HUES64 (cell line): Measurements from ENCODE around the gene LEF1.
"Not testable (repeated sequence)": the region's sequence is repeated elsewhere in the genome, so short reads cannot be mapped to it uniquely, and the experiment has no call there.

Experiments
- H3K27ac ChIP-seq: 2 replicates; pipeline ENCODE4 v1.7.0; 2013; ENCODE audit warnings: low read depth, low read length, inconsistent platforms
- H3K27me3 ChIP-seq: 2 replicates; pipeline ENCODE4 v1.6.1; 2013; ENCODE audit warnings: mild to moderate bottlenecking, low read length; ENCODE audit not compliant: insufficient read depth
- H3K36me3 ChIP-seq: 2 replicates; pipeline ENCODE4 v1.6.1; 2013; ENCODE audit warnings: mild to moderate bottlenecking, low read length; ENCODE audit not compliant: insufficient read depth
- H3K4me1 ChIP-seq: 2 replicates; pipeline ENCODE4 v1.6.1; 2013; ENCODE audit warnings: mild to moderate bottlenecking, low read length, moderate library complexity; ENCODE audit not compliant: insufficient read depth
- H3K4me3 ChIP-seq: 2 replicates; pipeline ENCODE4 v1.5.1; 2013; ENCODE audit warnings: mild to moderate bottlenecking, low read length, moderate library complexity
- H3K9ac ChIP-seq: 2 replicates; pipeline ENCODE4 v1.6.1; 2013; ENCODE audit warnings: mild to moderate bottlenecking, low read depth, low read length
- H3K9me3 ChIP-seq: 2 replicates; pipeline ENCODE4 v1.6.1; 2013; ENCODE audit warnings: low read depth, low read length; ENCODE audit not compliant: insufficient read depth
- WGBS: fragments of 150-250, 120-280 bp; methylation state at CpG from one replicate; pipeline ENCODE4 v1.1.7; 2013; ENCODE audit warnings: missing lambda C conversion rate; 5-methylcytosine and 5-hydroxymethylcytosine counted together

Gene LEF1

DNA sequence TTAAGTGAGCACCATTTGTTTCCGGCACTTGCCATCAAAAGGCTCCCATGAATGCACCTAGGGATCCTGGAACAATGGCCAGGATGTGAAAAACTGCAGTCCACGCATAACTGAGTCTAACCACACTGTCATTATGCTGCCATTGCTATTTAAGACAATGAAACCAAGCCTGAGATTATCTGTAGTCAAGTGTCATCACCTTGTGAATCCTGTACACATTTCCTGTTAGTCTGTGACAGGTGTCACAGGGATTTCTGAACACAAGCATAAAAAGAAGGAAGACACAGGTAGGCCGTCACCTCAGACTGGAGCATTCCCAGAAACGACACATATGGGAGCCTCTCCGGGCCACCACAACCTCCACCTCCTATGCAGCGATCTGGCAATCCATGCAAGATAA lies 112.3 kb downstream of the LEF1 start:
- Histone ChIP-seq H3K9me3 (no peaks in the 10 kb centered on the region), H3K27me3 (no peaks in the 10 kb centered on the region), H3K36me3 (no peaks in the 10 kb centered on the region; the same call in 1 of the 2 replicates), H3K27ac (no peak overlapping the region), H3K4me3 (no peak overlapping the region), H3K4me1 (no peaks in the 10 kb centered on the region), H3K9ac (no peak overlapping the region)
- WGBS = 78% methylated on average over 6 of the region's 6 CpGs

DNA sequence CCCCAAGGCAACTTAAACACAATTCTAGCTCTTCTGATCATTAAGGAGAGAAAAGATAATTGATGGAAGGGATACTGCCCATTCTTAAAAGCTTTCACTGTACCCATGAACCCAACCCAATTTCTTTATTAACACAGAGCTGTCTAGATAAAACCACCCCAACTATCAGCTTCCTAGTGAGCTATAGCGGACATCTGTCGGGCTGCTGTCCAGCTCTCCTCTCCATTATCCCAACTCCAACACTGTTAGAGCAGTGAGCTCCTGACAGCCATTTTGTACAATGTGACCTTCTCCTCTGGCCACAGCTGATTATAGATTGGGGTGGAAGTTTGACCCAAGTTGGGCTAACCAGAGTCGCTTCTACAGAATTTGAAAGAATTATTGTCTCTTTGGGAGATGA lies 112.9 kb downstream of the LEF1 start:
- 91% methylated on average over 3 of the region's 3 CpGs for WGBS
- no peaks in the 10 kb centered on the region; the same call in 1 of the 2 replicates for H3K36me3 ChIP-seq
- no peaks in the 10 kb centered on the region for H3K27me3 ChIP-seq
- H3K27ac ChIP-seq = no peak overlapping the region
- H3K9ac ChIP-seq = no peak overlapping the region
- no peaks in the 10 kb centered on the region for H3K9me3 ChIP-seq
- H3K4me3 ChIP-seq = no peak overlapping the region
- no peaks in the 10 kb centered on the region for H3K4me1 ChIP-seq

DNA sequence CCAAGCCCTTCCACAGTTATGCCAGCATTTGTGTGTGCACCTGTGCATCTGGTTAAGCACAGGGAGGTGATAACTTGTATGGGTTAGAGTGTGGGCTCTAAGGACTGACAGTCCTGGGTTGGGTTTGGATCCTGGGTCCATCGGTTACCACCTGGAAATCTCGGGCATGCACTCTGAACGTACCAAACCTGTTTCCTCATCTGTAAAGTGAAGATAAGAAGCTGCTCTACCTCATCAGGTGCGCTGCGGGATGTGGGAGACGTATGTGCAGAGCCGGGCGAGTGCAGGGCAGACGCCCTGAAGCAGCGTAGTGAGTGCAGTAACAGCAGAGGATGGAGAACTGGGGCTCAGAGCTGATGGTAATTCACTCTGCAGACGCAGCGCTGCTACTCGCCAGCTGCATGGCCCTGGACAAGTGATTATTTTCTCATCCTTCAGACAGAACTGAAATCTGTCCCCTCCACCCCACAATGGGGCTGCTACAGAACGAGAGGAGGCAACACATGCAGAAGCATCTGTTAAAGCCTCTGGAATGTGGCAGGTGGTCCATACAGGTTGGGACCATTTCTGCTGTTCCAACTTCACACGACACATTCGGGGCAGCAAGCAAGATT lies 114.6 kb downstream of the LEF1 start:
- 95% methylated on average over 16 of the region's 16 CpGs for WGBS
- Histone ChIP-seq H3K27me3 (no peaks in the 10 kb centered on the region; the same call in 1 of the 2 replicates), H3K36me3 (no peaks in the 10 kb centered on the region; the same call in 1 of the 2 replicates), H3K27ac (no peak overlapping the region), H3K9me3 (no peaks in the 10 kb centered on the region), H3K9ac (no peak overlapping the region), H3K4me1 (no peaks in the 10 kb centered on the region), H3K4me3 (no peak overlapping the region)

DNA sequence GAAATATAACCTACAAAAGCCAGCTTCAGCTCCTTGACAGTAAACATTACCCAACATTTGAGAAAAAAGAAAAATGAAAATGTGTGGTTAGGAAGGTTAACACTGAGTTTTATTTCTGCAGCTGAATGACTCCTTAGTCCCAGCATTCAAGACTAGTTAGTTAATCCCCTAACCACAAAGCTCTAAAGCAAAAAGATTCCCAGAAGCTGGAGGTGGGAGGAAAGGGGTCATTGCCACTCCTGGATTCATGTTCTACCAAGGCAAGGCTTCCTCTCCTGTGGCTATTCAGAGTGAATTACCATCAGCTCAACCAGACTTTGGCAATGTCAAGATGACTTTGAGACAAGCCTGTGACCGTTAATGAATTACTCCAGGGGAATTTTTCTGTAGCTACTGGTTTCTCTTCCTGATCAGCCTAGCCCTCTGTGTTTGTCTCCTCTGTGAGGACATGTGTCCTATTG lies 115.5 kb downstream of the LEF1 start:
- H3K9ac ChIP-seq = no peak overlapping the region
- H3K9me3 ChIP-seq = no peaks in the 10 kb centered on the region
- H3K4me1 ChIP-seq = no peaks in the 10 kb centered on the region
- H3K27me3 ChIP-seq = no peaks in the 10 kb centered on the region; the same call in 1 of the 2 replicates
- peaks cover 1% of the 10 kb centered on the region; the same call in 1 of the 2 replicates for H3K36me3 ChIP-seq
- H3K4me3 ChIP-seq = no peak overlapping the region
- no peak overlapping the region for H3K27ac ChIP-seq
- WGBS = 89% methylated on average over 1 of the region's 1 CpG

DNA sequence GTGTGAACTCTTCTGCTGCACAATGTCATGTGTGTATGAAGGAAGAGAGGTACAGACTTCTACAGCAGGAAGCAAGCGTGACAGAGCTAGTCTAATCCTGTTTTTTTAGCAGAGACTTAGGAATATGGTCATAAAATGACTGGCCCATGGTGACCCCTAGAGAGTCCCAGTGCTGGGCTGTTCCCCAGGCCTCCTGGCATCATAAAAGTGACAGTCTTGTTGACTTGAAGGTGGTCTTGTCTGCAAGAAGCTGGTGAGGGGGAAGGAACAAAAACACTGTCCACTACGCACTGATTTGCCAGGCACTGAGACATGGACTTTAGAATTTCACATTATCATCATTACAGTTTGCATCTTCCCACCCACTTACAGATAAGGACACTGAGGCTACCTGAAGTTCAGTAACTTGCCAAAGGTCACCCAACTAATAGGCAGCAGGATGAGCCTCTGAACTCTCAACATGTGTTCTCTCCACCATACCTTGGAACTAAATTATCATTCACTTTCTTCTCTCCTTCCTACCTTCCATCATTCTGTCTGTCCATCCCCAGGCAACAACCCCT lies 116.1 kb downstream of the LEF1 start:
- 96% methylated on average over 2 of the region's 2 CpGs for WGBS
- Histone ChIP-seq H3K4me1 (no peaks in the 10 kb centered on the region), H3K27ac (no peak overlapping the region), H3K27me3 (no peaks in the 10 kb centered on the region; the same call in 1 of the 2 replicates), H3K36me3 (peaks cover 3% of the 10 kb centered on the region; the same call in 1 of the 2 replicates), H3K9ac (no peak overlapping the region), H3K9me3 (no peaks in the 10 kb centered on the region), H3K4me3 (no peak overlapping the region)

DNA sequence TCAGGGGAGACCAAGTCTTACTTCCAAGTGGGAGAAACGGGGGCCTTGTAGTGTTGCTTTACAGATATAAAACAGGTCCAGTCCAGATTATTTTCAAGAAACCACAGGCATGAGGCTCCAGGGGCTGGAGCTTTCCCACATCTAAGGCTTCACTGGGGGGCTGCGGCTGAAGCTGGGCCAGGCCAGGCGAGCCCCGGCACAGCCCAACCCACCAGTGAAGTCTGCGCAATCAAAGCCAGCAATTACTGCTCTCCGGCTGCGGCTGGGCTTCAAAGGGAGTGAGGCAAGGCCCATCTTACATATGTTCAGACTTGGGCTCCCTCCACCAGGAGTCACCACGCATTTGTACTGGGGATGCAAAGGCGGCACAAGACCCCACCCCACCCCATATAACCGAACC lies 117.4 kb downstream of the LEF1 start:
- 95% methylated on average over 10 of the region's 10 CpGs for WGBS
- no peaks in the 10 kb centered on the region; the same call in 1 of the 2 replicates for H3K27me3 ChIP-seq
- no peaks in the 10 kb centered on the region for H3K4me1 ChIP-seq
- H3K36me3 ChIP-seq = peaks cover 3% of the 10 kb centered on the region; the same call in 1 of the 2 replicates
- H3K9ac ChIP-seq = no peak overlapping the region
- no peak overlapping the region for H3K27ac ChIP-seq
- no peaks in the 10 kb centered on the region for H3K9me3 ChIP-seq
- no peak overlapping the region for H3K4me3 ChIP-seq

DNA sequence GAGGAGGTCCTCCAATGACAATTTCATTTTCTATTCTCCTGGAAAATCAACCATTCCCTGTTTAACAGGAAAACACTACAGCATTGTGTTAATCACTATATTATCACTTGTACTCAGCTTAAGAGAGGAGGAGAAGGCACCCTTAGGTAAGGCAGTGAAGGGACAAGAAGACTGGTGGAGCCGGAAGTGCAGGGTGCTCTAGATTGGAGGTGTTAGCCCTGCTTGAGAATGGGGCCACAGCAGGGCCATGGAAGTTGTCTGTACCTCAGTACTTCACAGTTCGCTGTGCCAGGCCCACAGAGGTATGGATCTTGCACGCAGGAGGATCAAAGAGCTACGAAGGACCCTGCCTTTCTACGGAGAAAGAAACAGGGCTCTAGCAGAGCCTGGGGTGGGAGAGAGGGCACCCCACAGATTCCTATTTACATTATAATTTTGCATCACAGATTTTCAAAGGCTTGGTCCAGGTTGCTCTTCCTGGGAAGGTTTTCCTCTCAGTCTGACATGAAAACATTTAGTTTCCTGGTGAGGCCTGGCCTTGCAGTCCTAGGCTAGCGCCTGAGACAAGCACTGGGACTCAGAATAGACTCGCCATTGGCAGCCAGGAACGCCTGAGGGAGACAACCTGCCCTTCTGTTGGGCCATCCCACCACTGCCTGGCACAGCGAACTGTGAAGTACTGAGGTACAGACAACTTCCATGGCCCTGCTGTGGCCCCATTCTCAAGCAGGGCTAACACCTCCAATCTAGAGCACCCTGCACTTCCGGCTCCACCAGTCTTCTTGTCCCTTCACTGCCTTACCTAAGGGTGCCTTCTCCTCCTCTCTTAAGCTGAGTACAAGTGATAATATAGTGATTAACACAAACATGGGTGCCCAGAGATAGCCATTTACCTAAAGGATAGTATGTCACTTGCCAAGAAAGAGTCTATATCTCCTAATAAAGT lies 118.3 kb downstream of the LEF1 start:
- not testable (repeated sequence) for H3K4me1 ChIP-seq, H3K9ac ChIP-seq, H3K36me3 ChIP-seq, H3K27ac ChIP-seq, H3K9me3 ChIP-seq, H3K27me3 ChIP-seq, H3K4me3 ChIP-seq
- WGBS = 55% methylated on average over 8 of the region's 10 CpGs

DNA sequence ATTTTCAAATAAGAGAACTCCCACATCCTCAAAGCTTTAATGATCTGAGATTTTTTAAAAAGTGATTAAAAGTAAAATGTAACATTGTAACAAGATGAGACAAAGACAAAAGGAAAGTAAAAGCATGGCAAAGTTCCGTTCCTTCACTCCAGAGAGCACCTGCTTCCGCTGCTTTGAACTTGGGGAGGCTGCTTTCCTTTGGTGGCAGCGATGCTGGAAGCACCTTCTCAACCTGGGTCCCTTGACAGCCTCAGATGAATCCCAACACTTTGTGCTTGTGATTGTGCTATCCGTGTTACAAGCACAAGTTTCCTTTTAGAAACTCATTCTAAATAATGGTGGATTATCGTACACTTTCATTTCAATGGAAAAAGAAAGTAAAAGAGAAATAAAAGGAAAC lies 119.3 kb downstream of the LEF1 start:
- Histone ChIP-seq H3K9me3 (no peaks in the 10 kb centered on the region), H3K4me3 (no peak overlapping the region), H3K36me3 (peaks cover 3% of the 10 kb centered on the region; the same call in 1 of the 2 replicates), H3K9ac (no peak overlapping the region), H3K27ac (no peak overlapping the region), H3K4me1 (no peaks in the 10 kb centered on the region), H3K27me3 (no peaks in the 10 kb centered on the region; the same call in 1 of the 2 replicates)
- WGBS = 96% methylated on average over 4 of the region's 5 CpGs

DNA sequence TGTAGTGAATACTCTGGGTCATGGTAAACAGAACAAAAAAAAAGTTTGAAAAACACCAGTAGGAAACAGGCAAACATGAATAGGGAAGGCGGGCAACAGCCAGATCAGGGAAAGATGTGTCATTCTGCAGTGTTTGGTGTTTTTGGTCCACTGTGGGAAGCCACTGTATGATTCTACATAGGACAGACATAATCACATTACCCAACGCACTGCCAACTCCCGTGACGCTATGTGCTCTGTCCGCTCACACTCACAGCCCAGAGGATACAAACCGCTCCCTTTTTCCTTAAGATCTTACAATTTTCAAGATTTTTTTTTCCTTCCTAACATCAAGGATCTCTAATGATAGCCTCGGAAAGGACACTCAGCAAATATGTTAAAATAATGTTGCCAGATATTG lies 119.7 kb downstream of the LEF1 start:
- Histone ChIP-seq H3K4me3 (no peak overlapping the region), H3K9ac (no peak overlapping the region), H3K36me3 (peaks cover 3% of the 10 kb centered on the region; the same call in 1 of the 2 replicates), H3K9me3 (no peaks in the 10 kb centered on the region), H3K4me1 (no peaks in the 10 kb centered on the region), H3K27ac (no peak overlapping the region), H3K27me3 (no peaks in the 10 kb centered on the region; the same call in 1 of the 2 replicates)
- WGBS = 97% methylated on average over 6 of the region's 7 CpGs

DNA sequence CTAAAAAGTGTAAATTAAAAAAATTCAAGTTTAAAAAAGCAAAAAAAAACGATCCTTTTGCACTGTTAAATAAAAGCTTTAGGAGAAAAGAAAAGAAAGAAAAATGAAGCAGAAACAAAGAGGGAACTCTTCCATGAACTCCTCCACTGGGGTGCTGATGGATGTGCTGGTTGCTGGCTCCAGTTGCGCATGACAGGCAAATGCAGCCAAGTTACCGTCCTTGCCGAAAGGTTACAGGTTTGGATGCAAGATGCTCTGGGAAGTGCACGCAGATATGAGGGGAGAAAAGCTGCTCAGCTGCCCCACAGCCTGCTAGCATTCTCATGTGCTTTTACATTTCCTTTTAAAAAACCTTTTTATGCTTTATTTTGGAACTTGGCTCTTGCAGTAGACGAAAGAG lies 120.6 kb downstream of the LEF1 start:
- H3K36me3 ChIP-seq = peaks cover 3% of the 10 kb centered on the region; the same call in 1 of the 2 replicates
- H3K27ac ChIP-seq = no peak overlapping the region
- WGBS = 94% methylated on average over 6 of the region's 6 CpGs
- H3K9me3 ChIP-seq = no peaks in the 10 kb centered on the region
- no peaks in the 10 kb centered on the region for H3K4me1 ChIP-seq
- H3K9ac ChIP-seq = no peak overlapping the region
- no peak overlapping the region for H3K4me3 ChIP-seq
- no peaks in the 10 kb centered on the region; the same call in 1 of the 2 replicates for H3K27me3 ChIP-seq

DNA sequence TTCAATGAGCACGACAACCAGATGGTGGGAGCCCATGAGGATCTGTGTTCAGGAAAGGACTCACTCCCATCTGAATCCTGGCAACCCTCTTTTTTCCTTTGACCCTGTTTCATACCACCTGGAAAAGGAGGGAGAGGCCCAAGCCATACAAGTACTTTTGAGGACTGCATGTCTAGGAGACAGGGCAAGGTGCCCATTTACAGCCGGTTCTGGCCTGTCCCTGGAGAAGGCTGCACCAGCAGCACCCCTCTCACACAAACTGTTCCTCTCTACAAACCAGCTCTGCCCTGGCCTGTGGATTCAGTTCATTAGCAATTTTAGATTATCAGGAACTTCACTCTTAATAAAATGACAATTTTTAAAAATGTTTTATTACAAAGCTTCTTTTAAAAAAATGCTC lies 121.5 kb downstream of the LEF1 start:
- Histone ChIP-seq H3K9me3 (no peaks in the 10 kb centered on the region), H3K27me3 (no peaks in the 10 kb centered on the region; the same call in 1 of the 2 replicates), H3K4me1 (no peaks in the 10 kb centered on the region), H3K9ac (no peak overlapping the region), H3K4me3 (no peak overlapping the region), H3K27ac (no peak overlapping the region), H3K36me3 (peaks cover 3% of the 10 kb centered on the region; the same call in 1 of the 2 replicates)
- WGBS = 93% methylated on average over 2 of the region's 2 CpGs
